Measurements from ENCODE around the gene PAK4. TPM values are rescaled to one million over a fixed set of nuclear protein-coding genes. Genes with fewer than 3 reads are reported as not detected.

Gene PAK4
- total RNA-seq, 4 donors from 2014 or later = 4.0 to 4.8 (median 4.6) TPM

DNA sequence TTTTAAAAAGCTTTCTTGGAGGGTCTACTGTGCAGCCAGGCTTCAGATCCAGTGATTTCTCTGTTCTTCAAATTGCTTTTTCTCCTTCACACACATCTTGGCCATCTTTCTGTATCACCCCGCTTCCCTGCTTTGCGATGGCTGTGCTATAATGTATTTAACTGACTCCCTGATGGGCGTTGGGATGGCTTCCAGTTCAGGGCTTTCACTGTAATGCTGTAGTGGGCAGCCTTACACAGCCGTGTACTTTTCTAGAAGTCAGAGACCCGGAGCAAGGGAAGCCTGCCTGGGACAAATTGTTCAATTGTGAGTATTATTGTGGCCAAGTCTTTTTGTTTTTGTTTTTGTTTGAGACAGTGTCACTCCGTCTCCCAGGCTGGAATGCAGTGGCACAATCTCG, 19.4 kb upstream of the PAK4 start:
- TF ChIP-seq, protein P1, sequence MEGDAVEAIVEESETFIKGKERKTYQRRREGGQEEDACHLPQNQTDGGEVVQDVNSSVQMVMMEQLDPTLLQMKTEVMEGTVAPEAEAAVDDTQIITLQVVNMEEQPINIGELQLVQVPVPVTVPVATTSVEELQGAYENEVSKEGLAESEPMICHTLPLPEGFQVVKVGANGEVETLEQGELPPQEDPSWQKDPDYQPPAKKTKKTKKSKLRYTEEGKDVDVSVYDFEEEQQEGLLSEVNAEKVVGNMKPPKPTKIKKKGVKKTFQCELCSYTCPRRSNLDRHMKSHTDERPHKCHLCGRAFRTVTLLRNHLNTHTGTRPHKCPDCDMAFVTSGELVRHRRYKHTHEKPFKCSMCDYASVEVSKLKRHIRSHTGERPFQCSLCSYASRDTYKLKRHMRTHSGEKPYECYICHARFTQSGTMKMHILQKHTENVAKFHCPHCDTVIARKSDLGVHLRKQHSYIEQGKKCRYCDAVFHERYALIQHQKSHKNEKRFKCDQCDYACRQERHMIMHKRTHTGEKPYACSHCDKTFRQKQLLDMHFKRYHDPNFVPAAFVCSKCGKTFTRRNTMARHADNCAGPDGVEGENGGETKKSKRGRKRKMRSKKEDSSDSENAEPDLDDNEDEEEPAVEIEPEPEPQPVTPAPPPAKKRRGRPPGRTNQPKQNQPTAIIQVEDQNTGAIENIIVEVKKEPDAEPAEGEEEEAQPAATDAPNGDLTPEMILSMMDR (IDR thresholded peaks at IDR 0.05; ENCODE audit: low read depth) = no peak

DNA sequence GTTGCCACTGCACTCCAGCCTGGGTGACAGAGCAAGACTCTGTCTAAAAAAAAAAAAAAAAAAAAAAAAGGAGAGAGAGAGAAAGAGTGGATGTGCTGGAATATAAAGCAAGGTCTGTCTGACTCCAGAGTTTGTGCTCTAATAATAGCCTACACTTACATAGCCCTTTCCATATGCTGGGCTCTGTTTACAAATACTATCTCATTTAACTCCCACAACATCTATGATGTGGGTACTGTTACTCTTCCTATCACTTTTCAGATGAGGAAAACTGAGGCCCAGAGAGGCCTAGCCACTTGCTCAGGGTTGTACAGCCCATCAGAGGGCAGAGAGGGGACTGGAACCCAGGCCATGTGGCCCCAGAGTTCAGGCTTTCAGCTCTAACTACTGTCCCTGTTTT, 15.9 kb upstream of the PAK4 start:
- TF ChIP-seq, protein P1 (IDR thresholded peaks at IDR 0.05; ENCODE audit: low read depth) = no peak

DNA sequence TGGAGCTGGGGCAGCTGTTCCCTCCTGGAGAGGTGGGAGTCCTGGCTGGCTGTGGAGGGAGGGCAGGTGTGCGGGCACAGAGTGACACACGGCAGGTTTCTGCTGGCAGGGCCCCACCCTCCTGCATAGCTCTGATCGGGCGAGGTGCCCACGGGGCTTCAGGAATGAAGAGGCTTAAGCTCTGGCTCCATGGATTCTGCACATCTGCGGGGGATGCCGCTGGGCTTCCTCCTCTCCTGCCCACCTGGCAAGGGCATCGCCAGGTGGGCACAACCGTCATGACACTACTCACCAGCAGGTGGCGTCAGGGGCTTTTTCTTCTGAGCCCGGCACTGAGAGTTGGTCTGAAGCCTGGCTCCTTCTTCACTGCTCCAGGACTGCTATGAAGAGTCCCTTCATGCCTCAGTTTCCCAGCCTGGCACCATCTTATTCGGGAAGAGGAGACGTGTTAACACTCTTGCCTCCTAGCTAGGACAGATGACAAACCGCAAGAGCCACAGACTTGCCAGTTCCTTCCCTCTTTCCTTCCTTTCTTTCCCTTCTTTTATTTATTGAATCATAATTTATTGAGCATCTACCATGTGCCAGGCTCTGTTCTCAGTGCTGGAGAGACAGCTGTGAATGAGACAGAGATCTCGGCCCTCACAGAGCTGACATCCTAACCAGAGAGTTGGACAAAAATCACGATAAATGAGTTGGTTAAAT, 15.2 kb upstream of the PAK4 start:
- TF ChIP-seq, protein P1 (IDR thresholded peaks at IDR 0.05; ENCODE audit: low read depth) = no peak

DNA sequence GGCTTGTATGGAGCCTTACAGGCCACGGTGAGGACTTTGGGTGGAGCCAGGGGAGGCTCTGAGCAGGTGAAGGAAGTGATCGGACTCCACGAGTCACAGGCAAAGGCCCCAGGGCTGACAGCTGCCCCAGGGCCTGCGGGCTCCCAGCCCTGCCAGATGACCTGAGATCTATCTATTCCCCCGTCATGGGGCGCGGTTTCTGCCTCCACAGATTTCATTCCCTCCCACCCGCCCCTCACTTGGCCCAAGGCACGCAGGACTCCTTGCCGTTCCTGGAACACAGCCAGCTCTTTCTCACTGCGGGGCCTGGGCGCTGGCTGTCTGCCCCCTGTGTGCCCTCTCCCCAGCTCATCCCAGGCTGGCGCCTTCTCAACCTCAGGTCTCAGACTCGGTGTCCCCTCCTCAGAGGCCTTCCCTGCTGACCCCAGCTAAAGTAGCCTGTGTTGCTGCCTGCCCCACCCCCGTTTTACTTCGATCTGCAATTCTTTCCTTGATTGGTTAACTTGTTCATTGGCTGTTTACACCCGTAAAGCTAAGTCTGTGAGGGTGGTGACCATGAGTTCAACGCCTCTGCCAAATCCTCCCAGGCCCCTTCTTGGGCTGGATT, 13.9 kb upstream of the PAK4 start:
- TF ChIP-seq, protein P1 (IDR thresholded peaks at IDR 0.05; ENCODE audit: low read depth) = no peak

DNA sequence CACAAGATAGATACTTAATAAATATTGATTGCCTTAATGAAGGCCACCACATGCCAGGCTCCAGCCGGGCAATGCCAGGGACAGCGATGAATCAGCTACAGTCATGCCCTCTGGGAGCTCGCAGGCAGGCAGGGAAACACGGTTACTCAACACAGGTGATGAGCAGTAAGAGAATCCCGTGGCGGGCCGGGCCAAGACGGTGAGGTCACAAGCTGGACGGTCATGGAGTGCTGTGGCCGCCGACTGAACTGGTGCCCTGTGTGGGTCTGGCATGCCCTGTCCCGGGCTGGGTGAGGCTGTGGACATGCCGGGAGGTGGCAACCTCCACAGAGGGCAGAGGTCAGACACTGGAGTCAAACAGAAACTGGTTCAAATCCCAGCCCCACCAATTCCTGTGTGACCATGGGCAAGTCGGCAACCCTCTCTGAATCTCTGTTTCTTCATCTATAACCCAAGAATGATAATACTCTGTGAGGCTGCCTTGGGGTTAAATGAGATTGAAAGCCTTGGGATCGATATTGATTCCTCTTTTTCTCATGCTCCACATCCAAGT, 13.2 kb upstream of the PAK4 start:
- TF ChIP-seq, protein P1 (IDR thresholded peaks at IDR 0.05; ENCODE audit: low read depth) = no peak

DNA sequence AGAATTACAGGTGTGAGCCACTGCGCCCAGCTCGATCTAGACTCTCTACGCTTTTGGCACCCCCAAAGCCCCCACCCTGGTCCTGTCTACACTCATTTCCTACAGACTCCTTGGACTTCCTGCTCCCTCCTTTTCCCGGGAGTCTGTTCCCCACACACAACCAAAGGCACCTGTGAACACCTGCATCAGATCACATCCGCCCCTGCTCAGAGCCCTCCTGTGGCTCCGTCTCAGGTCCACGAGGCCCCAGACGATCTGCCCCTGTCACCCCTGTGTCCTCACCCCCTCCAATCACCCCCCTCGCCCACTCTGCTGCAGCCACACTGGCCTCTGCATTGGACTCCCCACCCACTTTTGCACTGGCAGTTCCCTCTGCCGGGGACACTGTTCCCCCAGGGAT, 12.4 kb upstream of the PAK4 start:
- TF ChIP-seq, protein P1 (IDR thresholded peaks at IDR 0.05; ENCODE audit: low read depth) = no peak

DNA sequence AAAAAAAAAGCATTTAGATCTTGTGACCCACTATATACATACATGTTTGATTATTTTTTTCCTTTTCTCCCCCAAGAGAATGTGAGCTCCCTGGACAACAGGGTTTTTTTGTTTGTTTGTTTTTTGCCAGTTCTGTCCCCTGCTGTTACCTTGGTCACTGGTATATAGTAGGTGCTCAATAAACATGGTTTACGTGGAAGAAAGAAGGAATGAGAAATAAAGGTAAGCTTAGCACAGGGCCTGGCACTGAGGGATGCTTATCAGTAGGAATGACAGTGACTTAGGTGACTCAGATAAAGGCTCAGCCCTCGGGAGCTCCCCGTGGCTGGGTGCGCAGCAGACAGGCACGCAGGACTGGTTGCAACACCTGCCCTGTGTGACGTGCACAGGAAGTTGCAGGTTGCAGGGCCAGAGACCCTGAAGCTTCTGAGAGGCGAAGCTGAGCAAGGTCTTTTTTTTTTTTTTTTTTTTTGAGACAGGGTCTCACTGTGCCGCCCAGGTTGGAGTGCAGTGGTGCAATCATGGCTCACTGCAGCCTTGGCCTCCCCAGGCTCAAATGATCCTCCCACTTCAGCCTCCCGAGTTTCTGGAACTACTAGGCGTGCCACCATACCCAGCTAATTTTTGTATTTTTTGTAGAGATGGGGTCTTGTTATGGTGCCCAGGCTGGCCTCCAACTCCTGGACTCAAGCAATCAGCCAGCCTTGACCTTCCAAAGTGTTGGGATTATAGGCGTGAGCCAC, 10.3 kb upstream of the PAK4 start:
- TF ChIP-seq, protein P1 (IDR thresholded peaks at IDR 0.05; ENCODE audit: low read depth) = no peak

Measured in subcutaneous adipose tissue (tissue), 4 donors.